ENCODE results near the gene SCGN. TPM values are rescaled to one million over a fixed set of nuclear protein-coding genes. Genes with fewer than 3 reads are reported as not detected.

The SCGN gene
- total and polyA plus RNA-seq, 2 of the 13 experiments (the other 11 are each of a cell fraction or from before 2014, with no cell fraction given): 2.9 to 29.0 TPM

GRCh38 chr6:25640446-25640845 lies 11.6 kb upstream of the SCGN start (continued):
- TF ChIP-seq ZNF710 (CRISPR knock-in tag; IDR thresholded peaks at IDR 0.05; ENCODE audit: borderline replicate concordance) (peak; percentile 62; the same call in 1 of the 2 replicates), ARID2 (CRISPR knock-in tag; IDR thresholded peaks at IDR 0.05; ENCODE audit: borderline replicate concordance) (peak; percentile 91), PHF5A (CRISPR knock-in tag; IDR thresholded peaks at IDR 0.05; ENCODE audit: low read depth, unreplicated experiment) (no peak), ZNF672 (CRISPR knock-in tag; IDR thresholded peaks at IDR 0.05) (no peak), JUN (CRISPR knock-in tag; IDR thresholded peaks at IDR 0.05) (no peak), JARID2 (CRISPR knock-in tag; IDR thresholded peaks at IDR 0.05; ENCODE audit: insufficient replicate concordance) (no peak), PHB2 (IDR thresholded peaks at IDR 0.05; ENCODE audit: partially characterized antibody) (no peak), ZNF282 (IDR thresholded peaks at IDR 0.05; ENCODE audit: partially characterized antibody) (no peak), ZNF263 (CRISPR knock-in tag; IDR thresholded peaks at IDR 0.05) (no peak), ZSCAN30 (CRISPR knock-in tag; IDR thresholded peaks at IDR 0.05) (no peak), SSRP1 (CRISPR knock-in tag; IDR thresholded peaks at IDR 0.05) (no peak), MAZ (IDR thresholded peaks at IDR 0.05; ENCODE audit: borderline replicate concordance, low read depth, low read length) (no peak), MAZ (CRISPR knock-in tag; IDR thresholded peaks at IDR 0.05; ENCODE audit: low read depth) (no peak), TSC22D2 (CRISPR knock-in tag; IDR thresholded peaks at IDR 0.05; ENCODE audit: borderline replicate concordance) (no peak), YY1 (IDR thresholded peaks at IDR 0.05; ENCODE audit: insufficient read depth, insufficient replicate concordance, low read depth, low read length) (no peak), ZNF329 (CRISPR knock-in tag; IDR thresholded peaks at IDR 0.05; ENCODE audit: low read depth) (no peak), REPIN1 (CRISPR knock-in tag; IDR thresholded peaks at IDR 0.05; ENCODE audit: borderline replicate concordance, low read depth) (peak; percentile 66; the same call in 1 of the 2 replicates), THAP7 (CRISPR knock-in tag; IDR thresholded peaks at IDR 0.05) (no peak), SPEN (CRISPR knock-in tag; IDR thresholded peaks at IDR 0.05; ENCODE audit: low read depth) (no peak), GTF2F1 (IDR thresholded peaks at IDR 0.05; ENCODE audit: low read length) (no peak), ZFAT (CRISPR knock-in tag; conservative IDR thresholded peaks at IDR 0.05) (no peak), SP140L (CRISPR knock-in tag; IDR thresholded peaks at IDR 0.05; ENCODE audit: borderline replicate concordance) (no peak), ZNF737 (CRISPR knock-in tag; IDR thresholded peaks at IDR 0.05; ENCODE audit: borderline replicate concordance) (no peak), ZSCAN20 (CRISPR knock-in tag; IDR thresholded peaks at IDR 0.05; ENCODE audit: borderline replicate concordance) (no peak), ZNF607 (CRISPR knock-in tag; IDR thresholded peaks at IDR 0.05; ENCODE audit: borderline replicate concordance) (no peak)
- TF ChIP-seq, protein P1, sequence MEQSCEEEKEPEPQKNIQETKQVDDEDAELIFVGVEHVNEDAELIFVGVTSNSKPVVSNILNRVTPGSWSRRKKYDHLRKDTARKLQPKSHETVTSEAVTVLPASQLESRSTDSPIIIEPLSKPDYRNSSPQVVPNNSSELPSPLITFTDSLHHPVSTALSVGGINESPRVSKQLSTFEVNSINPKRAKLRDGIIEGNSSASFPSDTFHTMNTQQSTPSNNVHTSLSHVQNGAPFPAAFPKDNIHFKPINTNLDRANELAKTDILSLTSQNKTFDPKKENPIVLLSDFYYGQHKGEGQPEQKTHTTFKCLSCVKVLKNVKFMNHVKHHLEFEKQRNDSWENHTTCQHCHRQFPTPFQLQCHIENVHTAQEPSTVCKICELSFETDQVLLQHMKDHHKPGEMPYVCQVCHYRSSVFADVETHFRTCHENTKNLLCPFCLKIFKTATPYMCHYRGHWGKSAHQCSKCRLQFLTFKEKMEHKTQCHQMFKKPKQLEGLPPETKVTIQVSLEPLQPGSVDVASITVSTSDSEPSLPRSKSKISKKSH (CRISPR knock-in tag; IDR thresholded peaks at IDR 0.05; ENCODE audit: borderline replicate concordance): no peak
- TF ChIP-seq, protein P2, sequence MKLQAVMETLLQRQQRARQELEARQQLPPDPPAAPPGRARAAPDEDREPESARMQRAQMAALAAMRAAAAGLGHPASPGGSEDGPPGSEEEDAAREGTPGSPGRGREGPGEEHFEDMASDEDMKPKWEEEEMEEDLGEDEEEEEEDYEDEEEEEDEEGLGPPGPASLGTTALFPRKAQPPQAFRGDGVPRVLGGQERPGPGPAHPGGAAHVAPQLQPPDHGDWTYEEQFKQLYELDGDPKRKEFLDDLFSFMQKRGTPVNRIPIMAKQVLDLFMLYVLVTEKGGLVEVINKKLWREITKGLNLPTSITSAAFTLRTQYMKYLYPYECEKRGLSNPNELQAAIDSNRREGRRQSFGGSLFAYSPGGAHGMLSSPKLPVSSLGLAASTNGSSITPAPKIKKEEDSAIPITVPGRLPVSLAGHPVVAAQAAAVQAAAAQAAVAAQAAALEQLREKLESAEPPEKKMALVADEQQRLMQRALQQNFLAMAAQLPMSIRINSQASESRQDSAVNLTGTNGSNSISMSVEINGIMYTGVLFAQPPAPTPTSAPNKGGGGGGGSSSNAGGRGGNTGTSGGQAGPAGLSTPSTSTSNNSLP (IDR thresholded peaks at IDR 0.05; ENCODE audit: low read depth, low read length): no peak
